Measurements from ENCODE around the gene DIO1. TPM values are rescaled to one million over a fixed set of nuclear protein-coding genes. Genes with fewer than 3 reads are reported as not detected.

The DIO1 gene
- total RNA-seq, 1 donor: not detected

DNA sequence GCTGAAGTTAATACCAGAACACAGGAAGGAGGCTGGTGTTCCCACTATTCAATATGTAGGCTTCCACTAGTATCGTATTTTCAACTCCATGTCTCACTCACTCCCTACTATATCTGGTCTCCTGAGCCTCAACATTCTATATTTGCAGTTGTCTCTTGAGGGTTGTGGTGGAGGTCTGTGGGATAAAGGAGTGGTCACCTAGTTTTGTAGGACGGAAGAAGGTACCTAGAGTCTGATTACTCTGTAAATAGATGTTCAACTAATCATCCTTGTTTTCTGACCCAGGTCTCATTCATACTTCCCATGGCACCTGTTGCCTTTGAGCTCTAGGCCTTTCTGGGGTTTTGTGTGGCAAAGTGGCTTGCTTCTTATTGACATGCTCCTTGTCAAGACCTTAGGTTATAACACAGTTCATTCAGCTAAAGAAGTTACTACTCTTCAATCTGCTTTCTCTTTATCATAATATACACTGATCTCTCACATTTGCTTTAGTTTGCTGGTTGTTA lies 33.4 kb downstream of the DIO1 start:
- TF ChIP-seq, protein P1, sequence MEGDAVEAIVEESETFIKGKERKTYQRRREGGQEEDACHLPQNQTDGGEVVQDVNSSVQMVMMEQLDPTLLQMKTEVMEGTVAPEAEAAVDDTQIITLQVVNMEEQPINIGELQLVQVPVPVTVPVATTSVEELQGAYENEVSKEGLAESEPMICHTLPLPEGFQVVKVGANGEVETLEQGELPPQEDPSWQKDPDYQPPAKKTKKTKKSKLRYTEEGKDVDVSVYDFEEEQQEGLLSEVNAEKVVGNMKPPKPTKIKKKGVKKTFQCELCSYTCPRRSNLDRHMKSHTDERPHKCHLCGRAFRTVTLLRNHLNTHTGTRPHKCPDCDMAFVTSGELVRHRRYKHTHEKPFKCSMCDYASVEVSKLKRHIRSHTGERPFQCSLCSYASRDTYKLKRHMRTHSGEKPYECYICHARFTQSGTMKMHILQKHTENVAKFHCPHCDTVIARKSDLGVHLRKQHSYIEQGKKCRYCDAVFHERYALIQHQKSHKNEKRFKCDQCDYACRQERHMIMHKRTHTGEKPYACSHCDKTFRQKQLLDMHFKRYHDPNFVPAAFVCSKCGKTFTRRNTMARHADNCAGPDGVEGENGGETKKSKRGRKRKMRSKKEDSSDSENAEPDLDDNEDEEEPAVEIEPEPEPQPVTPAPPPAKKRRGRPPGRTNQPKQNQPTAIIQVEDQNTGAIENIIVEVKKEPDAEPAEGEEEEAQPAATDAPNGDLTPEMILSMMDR (IDR thresholded peaks at IDR 0.05; ENCODE audit: insufficient read depth, low read length): no peak
- no peak overlapping the region for H3K4me3 ChIP-seq (ENCODE audit: low read depth, low read length)

DNA sequence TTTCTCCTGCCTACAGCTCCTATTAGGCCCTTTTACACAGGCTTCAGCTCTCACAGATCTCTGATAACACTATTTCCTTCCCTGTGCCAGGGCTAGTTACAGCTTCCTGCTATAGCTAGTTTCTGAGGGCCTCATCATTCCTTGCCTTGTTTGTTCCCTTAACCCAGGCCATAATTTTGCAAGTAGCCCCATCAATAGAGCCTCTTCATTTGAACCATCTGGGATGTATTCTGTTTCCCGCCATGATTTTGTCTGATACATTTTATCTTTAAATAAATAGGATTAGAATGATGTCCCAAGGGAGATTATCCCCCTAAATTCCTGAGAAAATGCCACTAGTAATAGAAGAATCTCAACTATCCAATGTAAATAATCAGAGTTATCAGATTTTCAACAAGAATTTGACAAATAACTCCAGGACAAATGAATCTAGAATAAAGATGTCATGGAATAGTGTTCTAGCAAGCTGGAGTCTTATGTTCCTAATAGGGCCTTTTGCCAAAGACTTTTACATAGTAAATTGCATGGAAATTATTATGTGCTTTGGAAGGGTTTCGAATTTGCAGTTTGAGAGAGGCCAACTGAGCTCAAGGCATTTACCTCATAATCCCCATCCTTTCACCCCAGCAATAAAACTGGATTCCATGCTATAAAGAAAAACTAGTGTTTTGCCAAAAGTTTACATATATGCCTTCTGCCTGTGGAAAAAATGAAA lies 35.4 kb downstream of the DIO1 start:
- DNase-seq (ENCODE audit: low read depth): no peak
- TF ChIP-seq, protein P1 (IDR thresholded peaks at IDR 0.05; ENCODE audit: insufficient read depth, low read length): no peak
- H3K4me3 ChIP-seq (ENCODE audit: low read depth, low read length): no peak overlapping the region

More for the DNA sequence above, 33.4 kb downstream of the DIO1 start:
- DNase-seq (ENCODE audit: low read depth): no peak

DNA sequence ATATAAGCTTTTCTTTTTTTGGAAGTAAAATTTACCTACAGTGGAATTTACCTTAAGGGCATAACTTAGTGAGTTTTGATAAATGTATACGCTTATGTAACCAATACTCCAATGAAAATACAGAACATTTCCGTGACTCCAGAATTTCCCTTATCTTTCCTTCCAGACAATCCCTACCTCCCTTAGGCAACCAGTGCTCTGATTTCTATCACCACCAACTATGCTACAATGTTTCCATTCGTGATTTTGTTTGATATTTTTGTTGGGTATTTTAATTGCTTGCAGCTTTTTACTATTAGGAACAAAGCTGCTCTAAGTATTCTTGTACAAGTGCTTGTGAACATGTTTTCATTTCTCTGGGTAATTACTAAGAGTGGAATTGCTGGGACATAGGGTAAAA lies 36.9 kb downstream of the DIO1 start:
- no peak for DNase-seq (ENCODE audit: low read depth)
- H3K4me3 ChIP-seq (ENCODE audit: low read depth, low read length): no peak overlapping the region
- TF ChIP-seq, protein P1 (IDR thresholded peaks at IDR 0.05; ENCODE audit: insufficient read depth, low read length): no peak

DNA sequence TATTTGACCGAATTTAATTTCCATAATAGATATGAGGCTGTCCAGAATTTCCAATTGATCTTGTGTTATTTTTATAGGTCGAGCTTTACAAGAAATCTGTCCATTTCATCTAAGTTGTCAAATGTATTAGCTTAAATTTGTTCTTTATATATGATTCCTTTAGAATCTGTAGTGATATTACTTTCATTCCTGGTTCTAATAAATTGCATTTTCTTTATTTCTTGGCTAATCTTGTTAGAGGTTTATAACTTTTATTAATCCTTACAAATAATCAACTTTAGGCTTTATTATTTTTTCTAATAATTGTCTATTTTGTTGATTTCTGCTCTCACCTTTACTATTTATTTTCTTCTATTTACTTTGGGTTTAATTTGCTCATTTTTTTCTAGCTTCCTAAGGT lies 37.5 kb downstream of the DIO1 start:
- DNase-seq (ENCODE audit: low read depth): no peak
- H3K4me3 ChIP-seq (ENCODE audit: low read depth, low read length): no peak overlapping the region
- TF ChIP-seq, protein P1 (IDR thresholded peaks at IDR 0.05; ENCODE audit: insufficient read depth, low read length): no peak

DNA sequence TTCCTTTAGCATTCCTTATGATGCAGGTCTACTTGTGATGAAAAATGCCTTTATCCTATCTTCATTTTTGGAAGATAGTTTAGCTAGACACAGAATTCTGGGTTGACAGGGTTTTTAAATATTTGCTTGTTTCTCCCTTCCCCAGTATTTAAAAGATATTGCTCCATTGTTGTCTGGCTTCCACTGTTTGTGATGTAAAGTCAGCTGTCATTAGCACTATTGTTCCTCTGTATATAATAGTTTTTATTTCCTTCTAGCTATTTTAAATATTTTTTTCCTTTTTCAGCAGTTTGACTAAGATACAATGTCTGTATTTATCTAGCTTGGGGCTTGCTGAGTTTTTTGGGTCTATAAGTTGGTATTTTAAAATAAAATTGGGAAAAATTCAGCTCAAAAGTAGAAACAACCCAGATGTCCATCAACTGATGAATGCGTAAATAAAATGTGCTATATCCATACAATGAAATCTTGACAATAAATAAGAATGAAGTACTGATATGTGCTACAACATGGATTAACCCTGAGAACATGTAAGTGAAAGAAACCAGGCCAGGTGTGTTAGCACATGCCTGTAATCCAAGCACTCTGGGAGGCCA lies 40.3 kb downstream of the DIO1 start:
- no peak overlapping the region for H3K4me3 ChIP-seq (ENCODE audit: low read depth, low read length)
- TF ChIP-seq, protein P1 (IDR thresholded peaks at IDR 0.05; ENCODE audit: insufficient read depth, low read length): no peak
- no peak for DNase-seq (ENCODE audit: low read depth)

DNA sequence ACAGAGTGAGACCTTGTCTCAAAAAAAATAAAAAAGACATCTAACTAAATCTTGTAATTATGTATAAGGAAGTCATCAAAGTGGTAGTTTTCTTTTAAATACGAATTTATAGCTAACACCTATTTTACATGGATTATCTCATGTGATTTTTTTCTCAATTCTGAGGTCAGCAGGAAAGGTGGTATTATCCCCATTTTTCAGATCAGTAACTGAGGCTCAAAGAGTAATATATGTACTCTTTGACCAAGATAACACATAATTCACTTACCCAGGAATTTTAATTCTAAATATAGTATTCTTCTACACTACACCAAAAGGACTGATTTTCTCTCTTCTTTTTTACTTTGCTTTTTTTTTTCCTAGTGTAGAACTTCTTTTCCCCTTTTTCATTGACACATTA lies 42.4 kb downstream of the DIO1 start:
- H3K4me3 ChIP-seq (ENCODE audit: low read depth, low read length): no peak overlapping the region
- no peak for DNase-seq (ENCODE audit: low read depth)
- TF ChIP-seq, protein P1 (IDR thresholded peaks at IDR 0.05; ENCODE audit: insufficient read depth, low read length): no peak

Data from fibroblast of the aortic adventitia (primary cell).